ENCODE measurements around the gene PCDHGB4.
"Not testable (repeated sequence)": the region's sequence is repeated elsewhere in the genome, so short reads cannot be mapped to it uniquely, and the experiment has no call there.

PCDHGB4 gene

DNA sequence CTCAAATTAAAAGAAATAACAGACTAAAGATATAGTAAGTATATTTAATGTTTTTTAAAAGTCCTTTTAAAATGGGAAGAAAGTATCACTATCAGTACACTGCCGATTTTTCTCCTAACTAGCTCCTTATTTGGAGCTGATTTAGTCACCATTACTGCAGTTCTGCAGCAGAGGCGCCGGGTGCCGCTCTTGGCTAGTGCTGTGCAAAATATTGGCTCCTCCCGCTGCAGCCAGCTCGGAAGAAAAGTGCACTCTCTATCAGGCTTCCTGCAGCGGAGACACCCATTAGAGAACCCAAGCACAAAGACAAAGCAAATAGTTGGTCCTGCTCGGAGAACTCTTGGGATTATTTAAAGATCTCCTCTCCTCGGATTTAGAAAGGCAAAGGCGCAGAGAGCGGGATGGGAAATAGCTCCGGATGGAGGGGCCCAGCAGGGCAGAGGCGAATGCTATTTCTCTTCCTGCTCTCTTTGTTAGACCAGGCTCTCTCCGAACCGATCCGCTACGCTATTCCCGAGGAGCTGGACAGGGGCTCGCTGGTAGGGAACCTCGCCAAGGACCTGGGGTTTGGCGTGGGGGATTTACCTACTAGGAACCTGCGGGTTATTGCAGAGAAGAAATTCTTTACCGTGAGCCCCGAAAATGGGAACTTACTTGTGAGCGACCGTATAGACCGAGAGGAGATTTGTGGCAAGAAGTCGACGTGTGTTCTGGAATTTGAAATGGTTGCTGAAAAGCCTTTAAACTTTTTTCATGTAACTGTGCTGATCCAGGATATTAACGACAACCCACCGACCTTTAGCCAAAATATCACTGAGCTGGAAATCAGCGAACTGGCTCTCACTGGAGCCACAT, 17.3 kb upstream of the PCDHGB4 start, which contains the start of gene PCDHGB3:
Gene PCDHGB3 (plus strand): TSS at position 249 of the 855 bp plus-strand sequence. CDS start 153 bp downstream, at position 402.
- DNase-seq: no peak

DNA sequence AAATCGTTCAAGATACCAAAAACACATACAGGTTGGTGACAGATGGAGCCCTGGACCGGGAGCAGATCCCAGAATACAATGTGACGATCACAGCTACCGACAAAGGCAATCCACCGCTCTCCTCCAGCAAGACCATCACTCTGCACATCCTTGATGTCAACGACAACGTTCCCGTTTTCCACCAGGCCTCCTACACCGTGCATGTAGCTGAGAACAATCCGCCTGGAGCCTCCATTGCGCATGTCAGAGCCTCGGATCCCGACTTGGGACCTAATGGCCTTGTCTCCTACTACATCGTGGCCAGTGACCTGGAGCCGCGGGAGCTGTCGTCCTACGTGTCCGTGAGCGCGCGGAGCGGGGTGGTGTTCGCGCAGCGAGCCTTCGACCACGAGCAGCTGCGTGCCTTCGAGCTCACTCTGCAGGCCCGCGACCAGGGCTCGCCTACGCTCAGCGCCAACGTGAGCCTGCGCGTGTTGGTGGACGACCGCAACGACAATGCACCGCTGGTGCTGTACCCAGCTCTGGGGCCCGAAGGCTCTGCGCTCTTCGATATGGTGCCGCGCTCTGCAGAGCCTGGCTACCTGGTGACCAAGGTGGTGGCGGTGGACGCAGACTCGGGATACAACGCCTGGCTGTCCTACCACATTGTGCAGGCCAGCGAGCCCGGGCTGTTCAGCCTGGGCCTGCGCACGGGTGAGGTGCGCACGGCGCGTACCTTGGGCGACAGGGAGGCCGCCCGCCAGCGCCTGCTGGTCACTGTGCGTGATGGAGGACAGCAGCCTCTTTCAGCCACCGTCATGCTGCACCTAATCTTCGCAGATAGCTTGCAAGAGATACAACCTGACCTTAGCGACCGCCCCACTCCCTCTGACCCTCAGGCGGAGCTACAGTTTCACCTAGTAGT, 15.7 kb upstream of the PCDHGB4 start:
- no peak for DNase-seq

DNA sequence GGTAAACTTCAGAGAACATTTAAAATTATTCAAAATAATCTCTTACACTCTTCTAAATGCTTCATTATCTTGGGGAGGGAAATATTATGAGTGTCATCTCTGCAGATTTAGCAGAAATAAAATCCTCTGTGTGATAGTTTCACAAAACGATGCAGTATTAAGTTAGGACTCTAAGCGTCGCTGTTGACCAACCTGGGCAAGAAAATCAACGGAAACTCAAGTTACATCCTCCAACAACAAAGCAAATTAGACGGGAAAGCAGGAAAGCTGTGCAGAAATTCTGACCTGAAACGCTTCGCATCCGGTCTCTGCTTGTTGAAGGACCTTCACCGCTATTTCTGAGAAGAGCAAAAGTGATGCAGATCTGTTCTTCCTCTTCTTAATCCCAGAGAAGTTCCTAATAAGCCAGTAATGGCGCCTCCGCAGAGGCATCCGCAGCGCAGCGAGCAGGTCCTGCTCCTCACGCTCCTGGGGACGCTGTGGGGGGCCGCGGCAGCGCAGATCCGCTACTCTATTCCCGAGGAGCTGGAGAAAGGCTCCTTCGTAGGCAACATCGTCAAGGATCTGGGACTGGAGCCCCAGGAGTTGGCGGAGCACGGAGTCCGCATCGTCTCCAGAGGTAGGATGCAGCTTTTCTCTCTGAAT, 13.7 kb upstream of the PCDHGB4 start, which contains the start of gene PCDHGA6:
Gene PCDHGA6 (plus strand): TSS at position 219 of the 645 bp plus-strand sequence. CDS start 193 bp downstream, at position 412.
- DNase-seq: no peak

DNA sequence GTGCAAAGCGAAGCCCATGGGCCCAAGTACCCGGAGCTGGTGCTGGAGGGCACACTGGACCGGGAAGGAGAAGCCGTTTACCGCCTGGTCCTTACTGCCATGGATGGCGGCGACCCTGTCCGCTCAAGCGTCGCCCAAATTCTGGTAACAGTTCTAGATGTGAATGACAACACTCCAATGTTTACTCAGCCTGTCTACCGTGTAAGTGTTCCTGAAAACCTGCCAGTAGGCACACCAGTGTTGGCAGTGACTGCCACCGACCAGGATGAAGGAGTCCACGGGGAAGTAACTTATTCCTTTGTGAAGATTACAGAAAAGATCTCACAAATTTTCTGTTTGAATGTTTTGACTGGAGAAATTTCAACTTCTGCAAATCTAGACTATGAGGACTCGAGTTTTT, 12.9 kb upstream of the PCDHGB4 start:
- no peak for DNase-seq

DNA sequence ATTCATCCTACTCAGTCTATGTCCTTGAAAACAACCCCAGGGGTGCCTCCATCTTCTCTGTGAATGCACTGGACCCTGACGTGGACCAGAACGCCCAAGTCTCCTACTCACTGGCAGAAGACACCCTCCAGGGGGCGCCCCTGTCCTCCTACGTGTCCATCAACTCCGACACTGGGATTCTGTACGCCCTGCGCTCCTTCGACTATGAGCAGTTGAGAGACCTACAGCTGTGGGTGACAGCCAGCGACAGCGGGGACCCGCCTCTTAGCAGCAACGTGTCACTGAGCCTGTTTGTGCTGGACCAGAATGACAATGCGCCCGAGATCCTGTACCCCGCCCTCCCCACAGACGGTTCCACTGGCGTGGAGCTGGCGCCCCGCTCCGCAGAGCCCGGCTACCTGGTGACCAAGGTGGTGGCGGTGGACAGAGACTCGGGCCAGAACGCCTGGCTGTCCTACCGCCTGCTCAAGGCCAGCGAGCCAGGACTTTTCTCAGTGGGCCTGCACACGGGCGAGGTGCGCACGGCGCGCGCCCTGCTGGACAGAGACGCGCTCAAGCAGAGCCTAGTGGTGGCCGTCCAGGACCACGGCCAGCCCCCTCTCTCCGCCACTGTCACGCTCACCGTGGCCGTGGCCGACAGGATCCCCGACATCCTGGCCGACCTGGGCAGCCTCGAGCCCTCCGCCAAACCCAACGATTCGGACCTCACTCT, 11.9 kb upstream of the PCDHGB4 start:
- DNase-seq: not testable (repeated sequence)

DNA sequence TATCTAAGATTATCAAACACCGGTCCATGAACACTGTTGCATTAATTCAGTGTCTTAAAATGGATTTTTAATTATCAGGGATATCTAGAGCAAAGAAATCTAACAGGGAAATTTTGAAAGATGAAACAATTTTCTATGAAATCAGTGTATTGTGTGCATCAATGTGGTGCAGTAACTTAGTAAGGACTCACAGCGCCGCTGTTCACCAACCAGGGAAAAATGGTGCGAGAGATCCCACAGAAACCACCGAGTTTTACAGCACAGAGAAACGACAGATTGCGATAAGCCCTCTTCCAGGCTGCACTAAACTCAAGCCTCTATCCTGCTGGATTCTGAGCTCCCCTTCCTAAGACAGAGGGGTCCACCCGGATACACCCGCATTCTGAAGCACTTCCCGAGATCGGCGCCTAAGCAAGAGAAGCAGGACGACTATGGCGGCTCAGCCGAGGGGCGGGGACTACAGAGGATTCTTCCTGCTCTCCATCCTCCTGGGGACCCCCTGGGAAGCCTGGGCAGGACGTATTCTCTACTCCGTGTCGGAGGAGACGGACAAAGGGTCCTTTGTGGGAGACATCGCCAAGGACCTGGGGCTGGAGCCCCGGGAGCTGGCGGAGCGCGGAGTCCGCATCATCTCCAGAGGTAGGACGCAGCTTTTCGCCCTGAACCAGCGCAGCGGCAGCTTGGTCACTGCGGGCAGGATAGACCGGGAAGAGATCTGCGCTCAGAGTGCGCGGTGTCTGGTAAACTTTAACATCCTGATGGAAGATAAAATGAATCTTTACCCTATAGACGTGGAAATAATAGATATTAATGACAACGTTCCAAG, 4.8 kb upstream of the PCDHGB4 start, which contains the start of gene PCDHGA7:
Gene PCDHGA7 (plus strand): TSS at position 274 of the 826 bp plus-strand sequence. CDS start 158 bp downstream, at position 432.
- DNase-seq: no peak

DNA sequence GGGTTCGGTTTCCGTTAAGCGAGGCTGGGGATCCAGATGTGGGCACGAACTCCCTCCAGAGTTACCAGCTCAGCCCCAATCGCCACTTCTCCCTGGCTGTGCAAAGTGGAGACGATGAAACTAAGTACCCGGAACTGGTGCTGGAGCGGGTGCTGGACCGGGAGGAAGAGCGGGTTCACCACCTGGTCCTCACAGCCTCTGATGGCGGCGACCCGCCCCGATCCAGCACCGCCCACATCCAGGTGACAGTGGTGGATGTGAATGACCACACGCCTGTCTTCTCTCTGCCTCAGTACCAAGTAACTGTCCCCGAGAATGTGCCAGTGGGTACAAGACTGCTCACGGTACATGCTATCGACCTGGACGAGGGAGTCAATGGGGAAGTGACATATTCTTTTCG, 4.2 kb upstream of the PCDHGB4 start:
- no peak for DNase-seq

DNA sequence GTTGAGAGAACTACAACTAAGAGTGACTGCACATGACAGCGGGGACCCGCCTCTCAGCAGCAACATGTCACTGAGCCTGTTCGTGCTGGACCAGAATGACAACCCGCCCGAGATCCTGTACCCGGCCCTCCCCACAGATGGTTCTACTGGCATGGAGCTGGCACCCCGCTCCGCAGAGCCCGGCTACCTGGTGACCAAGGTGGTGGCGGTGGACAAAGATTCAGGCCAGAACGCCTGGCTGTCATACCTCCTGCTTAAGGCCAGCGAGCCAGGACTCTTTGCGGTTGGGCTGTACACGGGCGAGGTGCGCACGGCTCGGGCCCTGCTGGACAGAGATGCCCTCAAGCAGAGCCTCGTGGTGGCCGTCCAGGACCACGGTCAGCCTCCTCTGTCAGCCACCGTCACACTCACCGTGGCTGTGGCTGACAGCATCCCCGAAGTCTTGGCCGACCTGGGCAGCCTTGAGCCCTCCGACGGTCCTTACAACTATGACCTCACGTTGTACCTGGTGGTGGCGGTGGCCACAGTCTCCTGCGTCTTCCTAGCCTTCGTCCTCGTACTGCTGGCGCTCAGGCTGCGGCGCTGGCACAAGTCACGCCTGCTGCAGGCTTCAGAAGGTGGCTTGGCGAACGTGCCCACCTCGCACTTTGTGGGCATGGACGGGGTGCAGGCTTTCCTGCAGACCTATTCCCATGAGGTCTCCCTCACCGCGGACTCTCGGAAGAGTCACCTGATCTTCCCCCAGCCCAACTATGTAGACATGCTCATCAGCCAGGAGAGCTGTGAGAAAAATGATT, 2.8 kb upstream of the PCDHGB4 start:
- DNase-seq: no peak

DNA sequence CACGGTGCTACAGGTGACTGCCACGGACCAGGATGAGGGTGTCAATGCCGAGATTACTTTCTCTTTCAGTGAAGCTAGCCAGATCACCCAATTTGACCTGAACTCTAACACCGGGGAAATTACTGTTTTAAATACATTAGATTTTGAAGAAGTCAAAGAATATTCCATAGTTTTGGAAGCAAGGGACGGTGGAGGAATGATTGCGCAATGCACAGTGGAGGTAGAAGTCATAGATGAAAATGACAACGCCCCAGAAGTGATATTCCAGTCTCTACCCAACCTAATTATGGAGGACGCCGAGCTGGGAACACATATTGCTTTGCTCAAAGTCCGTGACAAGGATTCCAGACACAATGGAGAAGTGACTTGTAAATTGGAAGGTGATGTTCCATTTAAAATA, 1.2 kb downstream of the PCDHGB4 start:
- no peak for DNase-seq

DNA sequence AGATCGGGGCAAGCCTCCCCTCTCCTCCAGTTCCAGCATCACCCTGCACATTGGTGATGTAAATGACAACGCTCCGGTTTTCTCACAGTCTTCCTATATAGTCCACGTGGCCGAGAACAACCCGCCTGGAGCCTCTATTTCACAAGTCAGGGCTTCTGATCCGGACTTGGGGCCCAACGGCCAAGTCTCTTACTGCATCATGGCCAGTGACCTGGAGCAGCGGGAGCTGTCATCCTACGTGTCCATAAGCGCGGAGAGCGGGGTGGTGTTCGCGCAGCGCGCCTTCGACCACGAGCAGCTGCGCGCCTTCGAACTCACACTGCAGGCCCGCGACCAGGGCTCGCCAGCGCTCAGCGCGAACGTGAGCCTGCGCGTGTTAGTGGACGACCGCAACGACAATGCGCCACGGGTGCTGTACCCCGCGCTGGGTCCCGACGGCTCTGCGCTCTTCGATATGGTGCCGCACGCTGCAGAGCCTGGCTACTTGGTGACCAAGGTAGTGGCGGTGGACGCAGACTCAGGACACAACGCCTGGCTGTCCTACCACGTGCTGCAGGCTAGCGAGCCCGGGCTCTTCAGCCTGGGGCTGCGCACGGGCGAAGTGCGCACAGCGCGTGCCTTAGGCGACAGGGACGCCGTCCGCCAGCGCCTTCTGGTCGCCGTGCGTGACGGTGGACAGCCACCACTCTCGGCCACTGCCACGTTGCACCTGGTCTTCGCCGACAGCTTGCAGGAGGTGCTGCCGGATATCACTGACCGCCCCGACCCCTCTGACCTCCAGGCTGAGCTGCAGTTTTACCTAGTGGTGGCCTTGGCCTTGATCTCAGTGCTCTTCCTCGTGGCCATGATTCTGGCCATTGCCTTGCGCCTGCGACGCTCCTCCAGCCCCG, 1.9 kb downstream of the PCDHGB4 start:
- no peak for DNase-seq

DNA sequence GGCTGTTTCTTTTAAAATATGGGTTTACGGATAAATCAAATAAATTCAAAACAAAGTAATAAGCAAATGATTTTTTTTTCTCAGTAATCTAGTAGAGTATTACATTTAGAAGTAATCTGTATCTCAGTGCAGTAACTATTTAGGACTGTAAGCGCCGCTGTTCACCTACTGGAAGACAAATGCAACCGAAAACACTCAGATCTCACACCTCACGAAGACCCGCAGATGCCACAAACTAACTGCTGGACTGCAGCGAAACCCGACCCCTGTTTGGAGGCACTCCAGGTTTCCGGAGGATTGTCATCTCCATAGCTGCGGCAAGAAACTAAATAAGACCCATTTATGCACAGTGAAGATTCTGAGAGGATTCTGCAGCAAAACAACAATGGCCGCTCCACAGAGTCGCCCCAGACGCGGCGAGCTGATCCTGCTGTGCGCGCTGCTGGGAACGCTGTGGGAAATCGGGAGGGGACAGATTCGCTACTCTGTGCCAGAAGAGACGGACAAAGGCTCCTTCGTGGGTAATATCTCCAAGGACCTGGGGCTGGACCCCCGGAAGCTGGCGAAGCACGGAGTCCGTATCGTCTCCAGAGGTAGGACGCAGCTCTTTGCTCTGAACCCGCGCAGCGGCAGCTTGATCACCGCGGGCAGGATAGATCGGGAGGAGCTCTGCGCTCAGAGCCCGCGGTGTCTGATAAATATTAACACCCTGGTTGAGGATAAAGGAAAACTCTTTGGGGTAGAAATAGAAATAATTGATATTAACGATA, 5.1 kb downstream of the PCDHGB4 start, which contains the start of gene PCDHGA8:
Gene PCDHGA8 (plus strand): TSS at position 205 of the 770 bp plus-strand sequence. CDS start 181 bp downstream, at position 386.
- DNase-seq: no peak

DNA sequence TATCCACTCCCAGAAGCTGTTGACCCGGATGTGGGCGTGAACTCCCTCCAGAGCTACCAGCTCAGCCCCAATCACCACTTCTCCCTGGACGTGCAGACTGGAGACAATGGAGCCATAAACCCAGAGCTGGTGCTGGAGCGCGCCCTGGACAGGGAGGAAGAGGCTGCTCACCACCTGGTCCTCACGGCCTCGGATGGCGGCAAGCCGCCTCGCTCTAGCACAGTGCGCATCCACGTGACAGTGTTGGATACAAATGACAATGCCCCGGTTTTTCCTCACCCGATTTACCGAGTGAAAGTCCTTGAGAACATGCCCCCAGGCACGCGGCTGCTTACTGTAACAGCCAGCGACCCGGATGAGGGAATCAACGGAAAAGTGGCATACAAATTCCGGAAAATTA, 5.8 kb downstream of the PCDHGB4 start:
- DNase-seq: no peak

DNA sequence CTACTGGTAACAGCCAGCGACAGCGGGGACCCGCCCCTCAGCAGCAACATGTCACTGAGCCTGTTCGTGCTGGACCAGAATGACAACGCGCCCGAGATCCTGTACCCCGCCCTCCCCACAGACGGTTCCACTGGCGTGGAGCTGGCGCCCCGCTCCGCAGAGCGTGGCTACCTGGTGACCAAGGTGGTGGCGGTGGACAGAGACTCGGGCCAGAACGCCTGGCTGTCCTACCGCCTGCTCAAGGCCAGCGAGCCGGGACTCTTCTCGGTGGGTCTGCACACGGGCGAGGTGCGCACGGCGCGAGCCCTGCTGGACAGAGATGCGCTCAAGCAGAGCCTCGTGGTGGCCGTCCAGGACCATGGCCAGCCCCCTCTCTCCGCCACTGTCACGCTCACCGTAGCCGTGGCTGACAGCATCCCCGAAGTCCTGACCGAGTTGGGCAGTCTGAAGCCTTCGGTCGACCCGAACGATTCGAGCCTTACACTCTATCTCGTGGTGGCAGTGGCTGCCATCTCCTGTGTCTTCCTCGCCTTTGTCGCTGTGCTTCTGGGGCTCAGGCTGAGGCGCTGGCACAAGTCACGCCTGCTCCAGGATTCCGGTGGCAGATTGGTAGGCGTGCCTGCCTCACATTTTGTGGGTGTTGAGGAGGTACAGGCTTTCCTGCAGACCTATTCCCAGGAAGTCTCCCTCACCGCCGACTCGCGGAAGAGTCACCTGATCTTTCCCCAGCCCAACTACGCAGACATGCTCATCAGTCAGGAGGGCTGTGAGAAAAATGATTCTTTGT, 7.1 kb downstream of the PCDHGB4 start:
- DNase-seq: not testable (repeated sequence)

DNA sequence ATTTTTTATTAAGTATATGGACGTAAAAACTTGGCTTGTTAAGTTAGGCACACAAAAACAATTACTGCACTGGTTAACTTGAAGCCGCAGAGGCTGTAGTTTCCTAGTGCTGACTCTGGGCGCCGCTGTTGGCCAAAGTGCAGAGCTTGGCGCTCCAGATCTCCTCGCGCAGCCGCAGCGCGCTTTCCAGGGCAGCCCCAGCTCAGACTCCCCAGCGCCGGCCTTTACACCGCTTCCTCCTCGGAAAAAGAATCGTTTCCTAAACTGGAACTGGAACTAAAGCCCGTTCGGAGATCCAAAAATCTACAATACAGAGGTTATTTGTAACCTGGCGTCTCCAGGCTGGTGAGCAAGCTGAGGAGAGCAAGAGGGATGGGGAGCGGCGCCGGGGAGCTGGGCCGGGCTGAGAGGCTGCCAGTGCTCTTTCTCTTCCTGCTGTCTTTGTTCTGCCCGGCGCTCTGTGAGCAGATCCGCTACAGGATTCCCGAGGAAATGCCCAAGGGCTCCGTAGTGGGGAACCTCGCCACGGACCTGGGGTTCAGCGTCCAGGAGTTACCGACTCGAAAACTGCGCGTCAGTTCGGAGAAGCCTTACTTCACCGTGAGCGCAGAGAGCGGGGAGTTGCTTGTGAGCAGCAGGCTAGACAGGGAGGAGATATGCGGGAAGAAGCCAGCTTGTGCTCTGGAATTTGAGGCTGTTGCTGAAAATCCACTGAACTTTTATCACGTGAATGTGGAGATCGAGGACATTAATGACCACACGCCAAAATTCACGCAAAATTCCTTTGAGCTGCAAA, 10.5 kb downstream of the PCDHGB4 start, which contains the start of gene PCDHGB5:
Gene PCDHGB5 (plus strand): TSS at position 192 of the 796 bp plus-strand sequence. CDS start 181 bp downstream, at position 373.
- DNase-seq: not testable (repeated sequence)

DNA sequence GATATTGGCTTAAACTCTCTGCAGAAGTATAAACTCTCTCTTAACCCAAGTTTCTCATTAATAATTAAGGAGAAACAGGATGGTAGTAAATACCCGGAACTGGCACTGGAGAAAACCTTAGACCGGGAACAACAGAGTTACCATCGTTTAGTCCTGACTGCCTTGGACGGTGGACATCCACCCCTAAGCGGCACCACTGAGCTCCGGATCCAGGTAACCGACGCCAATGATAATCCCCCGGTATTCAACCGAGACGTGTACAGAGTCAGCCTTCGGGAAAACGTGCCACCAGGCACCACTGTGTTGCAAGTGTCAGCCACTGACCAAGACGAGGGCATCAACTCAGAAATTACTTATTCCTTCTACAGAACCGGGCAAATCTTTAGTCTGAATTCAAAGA, 11.1 kb downstream of the PCDHGB4 start:
- DNase-seq: no peak

DNA sequence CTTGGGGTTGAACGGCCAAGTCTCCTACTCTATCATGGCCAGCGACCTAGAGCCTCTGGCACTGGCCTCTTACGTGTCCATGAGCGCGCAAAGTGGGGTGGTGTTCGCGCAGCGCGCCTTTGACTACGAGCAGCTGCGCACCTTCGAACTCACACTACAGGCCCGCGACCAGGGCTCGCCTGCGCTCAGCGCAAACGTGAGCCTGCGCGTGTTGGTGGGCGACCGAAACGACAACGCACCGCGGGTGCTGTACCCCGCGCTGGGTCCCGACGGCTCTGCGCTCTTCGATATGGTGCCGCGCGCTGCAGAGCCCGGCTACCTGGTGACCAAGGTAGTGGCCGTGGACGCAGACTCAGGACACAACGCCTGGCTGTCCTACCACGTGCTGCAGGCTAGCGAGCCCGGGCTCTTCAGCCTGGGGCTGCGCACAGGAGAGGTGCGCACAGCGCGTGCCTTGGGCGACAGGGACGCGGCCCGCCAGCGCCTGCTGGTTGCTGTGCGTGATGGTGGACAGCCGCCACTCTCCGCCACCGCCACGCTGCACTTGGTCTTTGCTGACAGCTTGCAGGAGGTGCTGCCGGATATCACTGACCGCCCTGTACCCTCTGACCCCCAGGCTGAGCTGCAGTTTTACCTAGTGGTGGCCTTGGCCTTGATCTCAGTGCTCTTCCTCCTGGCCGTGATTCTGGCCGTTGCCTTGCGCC, 12.2 kb downstream of the PCDHGB4 start:
- DNase-seq: no peak

Data from NCI-H1105 treated with DMSO at 0.1 percent for 48 hours (cell line).